PC-9 (cell line): ENCODE data around the gene TOR1A.

Experiments
- EZH2 ChIP-seq: fragments of 200-600 bp; sonication (generic); IDR thresholded peaks from 2 replicates; pipeline ENCODE4 v1.8.0; 2017; ENCODE audit warnings: antibody characterized with exemption, low read depth
- TF ChIP-seq, protein P1 (sequence below): fragments of 200-600 bp; sonication (generic); conservative IDR thresholded peaks from 2 replicates; pipeline ENCODE4 v1.6.1; 2017; ENCODE audit warnings: mixed run types, antibody characterized with exemption, mild to moderate bottlenecking, moderate library complexity

DNA sequence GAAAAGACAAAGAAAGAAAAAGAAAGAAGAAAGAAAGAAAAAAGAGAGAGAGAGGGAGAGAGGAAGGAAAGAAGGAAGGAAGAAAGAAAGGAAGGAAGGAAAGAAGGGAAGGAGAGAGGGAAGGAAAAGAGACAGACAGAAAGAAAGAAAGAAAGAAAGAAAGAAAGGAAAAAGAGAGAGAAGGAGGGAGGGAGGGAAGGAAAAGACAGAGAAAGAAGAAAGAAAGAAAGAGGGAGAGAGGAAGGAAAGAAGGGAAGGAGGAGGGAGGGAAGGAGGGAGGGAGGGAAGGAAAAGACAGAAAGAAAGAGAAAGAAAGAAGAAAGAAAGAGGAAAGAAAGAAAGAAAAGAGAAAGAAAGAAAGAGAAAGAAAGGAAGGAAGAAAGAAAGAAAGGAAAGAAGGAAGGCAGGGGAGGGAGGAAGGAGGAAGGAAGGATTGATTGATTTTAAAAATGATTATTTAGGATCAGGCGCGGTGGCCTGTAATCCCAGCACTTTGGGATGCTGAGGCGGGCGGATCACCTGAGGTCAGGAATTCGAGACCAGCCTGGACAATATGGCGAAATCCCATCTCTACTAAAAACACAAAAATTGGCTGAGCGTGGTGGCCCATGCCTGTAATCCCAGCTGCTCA, 44.3 kb downstream of the TOR1A start:
- TF ChIP-seq, protein P1, sequence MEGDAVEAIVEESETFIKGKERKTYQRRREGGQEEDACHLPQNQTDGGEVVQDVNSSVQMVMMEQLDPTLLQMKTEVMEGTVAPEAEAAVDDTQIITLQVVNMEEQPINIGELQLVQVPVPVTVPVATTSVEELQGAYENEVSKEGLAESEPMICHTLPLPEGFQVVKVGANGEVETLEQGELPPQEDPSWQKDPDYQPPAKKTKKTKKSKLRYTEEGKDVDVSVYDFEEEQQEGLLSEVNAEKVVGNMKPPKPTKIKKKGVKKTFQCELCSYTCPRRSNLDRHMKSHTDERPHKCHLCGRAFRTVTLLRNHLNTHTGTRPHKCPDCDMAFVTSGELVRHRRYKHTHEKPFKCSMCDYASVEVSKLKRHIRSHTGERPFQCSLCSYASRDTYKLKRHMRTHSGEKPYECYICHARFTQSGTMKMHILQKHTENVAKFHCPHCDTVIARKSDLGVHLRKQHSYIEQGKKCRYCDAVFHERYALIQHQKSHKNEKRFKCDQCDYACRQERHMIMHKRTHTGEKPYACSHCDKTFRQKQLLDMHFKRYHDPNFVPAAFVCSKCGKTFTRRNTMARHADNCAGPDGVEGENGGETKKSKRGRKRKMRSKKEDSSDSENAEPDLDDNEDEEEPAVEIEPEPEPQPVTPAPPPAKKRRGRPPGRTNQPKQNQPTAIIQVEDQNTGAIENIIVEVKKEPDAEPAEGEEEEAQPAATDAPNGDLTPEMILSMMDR: no peak
- TF ChIP-seq EZH2: no peak
